Stimulated activated CD4-positive, alpha-beta T cell treated with anti-CD3 and anti-CD28 coated beads, Interleukin-12 subunit alpha, Interleukin-12 subunit beta, amount 100 ng/mL, for 48 hours (primary cell): ENCODE measurements around the gene ICAM3.
"Not testable (repeated sequence)": the region's sequence is repeated elsewhere in the genome, so short reads cannot be mapped to it uniquely, and the experiment has no call there.

ENCODE experiments used
- DNase-seq, 3 donors: peaks; one replicate each; pipeline ENCODE4 v3.0.0-alpha.2; 2020; ENCODE audit warnings: low read depth in 2 of 3, low spot score in 1 of 3

The ICAM3 gene, protein sequence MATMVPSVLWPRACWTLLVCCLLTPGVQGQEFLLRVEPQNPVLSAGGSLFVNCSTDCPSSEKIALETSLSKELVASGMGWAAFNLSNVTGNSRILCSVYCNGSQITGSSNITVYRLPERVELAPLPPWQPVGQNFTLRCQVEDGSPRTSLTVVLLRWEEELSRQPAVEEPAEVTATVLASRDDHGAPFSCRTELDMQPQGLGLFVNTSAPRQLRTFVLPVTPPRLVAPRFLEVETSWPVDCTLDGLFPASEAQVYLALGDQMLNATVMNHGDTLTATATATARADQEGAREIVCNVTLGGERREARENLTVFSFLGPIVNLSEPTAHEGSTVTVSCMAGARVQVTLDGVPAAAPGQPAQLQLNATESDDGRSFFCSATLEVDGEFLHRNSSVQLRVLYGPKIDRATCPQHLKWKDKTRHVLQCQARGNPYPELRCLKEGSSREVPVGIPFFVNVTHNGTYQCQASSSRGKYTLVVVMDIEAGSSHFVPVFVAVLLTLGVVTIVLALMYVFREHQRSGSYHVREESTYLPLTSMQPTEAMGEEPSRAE

DNA sequence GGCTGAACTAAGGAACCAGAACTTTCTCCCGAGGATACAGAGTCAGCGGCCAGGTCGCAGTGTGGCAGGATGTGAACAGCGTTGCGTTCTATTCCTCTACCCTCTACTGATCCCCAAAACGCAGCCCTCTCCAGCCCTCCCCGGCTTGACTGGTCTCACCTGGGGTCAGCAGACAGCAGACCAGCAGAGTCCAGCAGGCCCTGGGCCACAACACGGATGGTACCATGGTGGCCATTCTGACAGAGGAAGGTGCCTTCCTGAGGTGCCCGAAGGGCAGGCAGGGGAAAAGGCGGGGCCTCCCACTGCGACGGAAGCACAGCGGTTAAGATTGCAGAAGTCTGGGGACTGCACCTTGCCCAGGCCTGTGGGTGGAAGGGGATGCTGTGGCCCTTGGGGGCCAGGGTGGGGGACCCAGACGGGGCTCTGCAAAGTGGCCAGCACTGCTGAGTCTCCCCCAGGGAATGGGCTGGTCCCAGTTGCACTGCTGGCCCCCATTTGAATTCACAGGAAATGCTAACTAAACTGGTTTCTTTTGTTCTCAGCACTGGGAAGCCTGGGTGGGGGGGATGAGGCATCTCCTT lies at the start of gene ICAM3:
Gene ICAM3 (minus strand): TSS at position 245 of the 581 bp plus-strand sequence. CDS start 10 bp downstream, at position 235.
- DNase-seq = peak; percentile 48 to 65 (median 60)

DNA sequence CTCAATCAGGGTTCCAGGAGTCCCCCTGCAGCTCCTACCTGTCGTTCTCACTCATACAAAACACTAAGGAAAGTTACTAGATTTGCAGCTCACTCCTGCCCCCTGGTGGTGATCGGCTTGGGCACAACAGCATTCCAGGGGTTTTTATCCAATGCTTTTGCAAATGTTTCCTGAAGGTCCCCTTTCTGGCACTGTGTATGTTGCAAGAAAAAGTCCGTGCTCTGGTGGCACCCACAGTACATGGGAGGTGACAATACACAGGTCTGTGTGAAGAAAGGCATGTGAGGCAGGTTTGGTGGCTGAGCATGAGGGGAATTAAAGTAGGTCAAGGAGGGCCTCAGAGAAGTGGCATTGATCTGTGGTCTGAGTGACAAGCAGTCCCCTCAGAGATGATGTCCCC lies 49.5 kb upstream of the ICAM3 start:
- peak; percentile 65 to 83 (median 74) for DNase-seq

DNA sequence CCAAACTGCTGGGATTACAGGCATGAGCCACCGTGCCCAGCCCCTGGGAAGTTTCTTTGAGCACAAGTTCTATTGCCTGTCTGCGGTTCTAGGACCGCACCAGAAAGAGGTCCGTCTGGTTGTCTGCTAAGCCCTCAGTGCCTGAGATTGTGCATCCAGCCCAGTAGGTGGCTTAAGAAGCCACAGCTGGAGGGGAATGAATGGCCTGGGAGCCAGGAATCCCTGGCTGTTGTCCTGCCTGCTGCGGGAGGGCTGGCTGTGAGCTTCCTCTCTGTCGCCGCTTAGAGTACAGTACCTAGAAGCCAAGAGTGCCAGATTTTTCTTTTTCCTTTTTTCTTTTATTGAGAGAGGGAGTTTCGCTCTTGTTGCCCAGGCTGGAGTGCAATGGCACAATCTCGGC lies 45.2 kb upstream of the ICAM3 start:
- DNase-seq = no peak

DNA sequence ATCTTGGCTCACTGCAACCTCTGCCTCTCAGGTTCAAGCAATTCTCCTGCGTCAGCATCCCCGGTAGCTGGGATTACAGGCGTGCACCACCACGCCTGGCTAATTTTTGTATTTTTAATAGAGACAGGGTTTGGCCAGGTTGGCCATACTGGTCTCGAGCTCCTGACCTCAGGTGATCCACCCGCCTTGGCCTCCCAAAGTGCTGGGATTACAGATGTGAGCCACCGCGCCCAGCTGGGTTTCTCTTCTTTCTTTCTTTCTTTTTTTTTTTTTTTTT lies 43.7 kb upstream of the ICAM3 start:
- not testable (repeated sequence) for DNase-seq

DNA sequence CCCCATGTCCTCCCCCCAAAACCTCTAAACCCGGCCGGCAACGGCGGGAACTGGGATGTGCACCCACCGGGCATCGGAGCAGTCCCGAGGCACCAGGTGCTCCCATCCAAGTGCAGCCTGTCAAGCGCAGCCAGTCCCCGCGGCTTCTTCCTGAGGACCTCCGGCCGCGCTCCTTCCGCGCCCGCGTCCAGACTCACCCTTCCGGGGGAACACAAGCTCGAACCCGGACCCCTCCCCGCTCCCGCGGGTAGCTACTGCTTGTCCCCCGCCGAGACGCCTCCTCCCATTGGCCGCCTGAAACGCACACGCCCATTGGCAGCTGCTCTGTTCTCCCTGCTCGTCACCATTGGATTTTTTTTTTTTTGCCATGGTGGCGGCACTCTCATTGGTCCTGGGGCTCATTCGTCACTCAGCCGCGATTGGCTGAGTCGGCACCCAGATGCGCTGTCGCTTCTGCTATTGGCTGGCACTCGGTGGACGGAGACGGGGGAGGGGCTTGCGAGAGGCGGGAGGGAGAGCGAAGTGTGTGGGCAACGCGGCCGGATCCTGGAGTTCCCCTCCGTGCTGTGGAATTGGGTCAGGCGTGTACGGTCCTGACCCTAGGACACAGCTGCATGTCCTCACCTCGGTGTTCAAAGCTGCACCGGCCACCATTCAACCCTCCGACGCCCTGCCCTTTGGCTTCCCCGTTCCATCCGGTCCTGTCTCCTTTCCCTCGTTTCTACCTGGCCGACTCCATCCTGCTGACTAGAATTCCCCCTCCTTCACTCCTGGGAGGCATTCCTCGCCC lies 41.1 kb upstream of the ICAM3 start, which contains the start of gene TYK2:
Gene TYK2 (minus strand): TSS at position 260 of the 790 bp plus-strand sequence. CDS start 2,166 bp downstream, outside the sequence.
- DNase-seq = peak; percentile 94 to 99 (median 94)

DNA sequence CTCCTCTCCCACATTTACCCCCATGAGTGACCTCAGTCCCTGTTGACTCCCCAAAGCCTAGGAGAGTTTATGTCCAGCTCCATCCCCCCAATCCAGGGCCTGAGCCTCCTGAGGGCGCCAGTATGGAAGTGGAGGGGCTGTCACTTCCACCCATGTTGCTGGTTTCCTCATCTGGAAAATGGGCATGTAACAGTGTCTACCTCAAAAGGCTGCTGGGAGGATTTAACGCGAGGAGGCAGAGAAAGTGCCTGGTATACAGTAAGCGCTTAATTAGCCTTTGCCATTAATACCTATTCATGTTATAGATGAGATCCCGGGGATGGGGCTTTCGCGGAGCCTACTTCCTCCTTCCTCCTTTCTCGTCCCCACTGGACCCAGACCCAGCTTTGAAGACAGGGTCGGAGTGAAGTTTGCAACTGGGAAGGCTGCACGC lies 40.5 kb upstream of the ICAM3 start:
- no peak for DNase-seq

DNA sequence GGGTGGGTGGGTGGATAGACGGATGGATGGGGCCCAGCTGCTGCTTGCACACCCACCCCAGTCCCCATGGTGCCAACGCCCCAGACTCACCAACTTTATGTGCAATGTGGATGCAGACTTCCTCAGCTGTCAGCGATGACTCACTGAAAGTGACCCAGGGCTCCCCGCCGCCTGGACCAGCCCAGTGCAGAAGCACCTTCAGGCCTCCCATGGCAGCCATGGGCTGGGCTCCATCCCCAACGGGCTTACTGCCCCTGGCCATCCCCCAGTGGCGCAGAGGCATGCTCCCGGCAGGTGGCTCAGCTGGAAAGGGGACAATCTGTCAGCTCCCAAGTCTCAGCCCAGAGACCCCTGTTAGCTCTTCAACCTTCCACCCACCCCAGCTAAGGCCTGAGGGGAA lies 38.7 kb upstream of the ICAM3 start:
- no peak for DNase-seq

DNA sequence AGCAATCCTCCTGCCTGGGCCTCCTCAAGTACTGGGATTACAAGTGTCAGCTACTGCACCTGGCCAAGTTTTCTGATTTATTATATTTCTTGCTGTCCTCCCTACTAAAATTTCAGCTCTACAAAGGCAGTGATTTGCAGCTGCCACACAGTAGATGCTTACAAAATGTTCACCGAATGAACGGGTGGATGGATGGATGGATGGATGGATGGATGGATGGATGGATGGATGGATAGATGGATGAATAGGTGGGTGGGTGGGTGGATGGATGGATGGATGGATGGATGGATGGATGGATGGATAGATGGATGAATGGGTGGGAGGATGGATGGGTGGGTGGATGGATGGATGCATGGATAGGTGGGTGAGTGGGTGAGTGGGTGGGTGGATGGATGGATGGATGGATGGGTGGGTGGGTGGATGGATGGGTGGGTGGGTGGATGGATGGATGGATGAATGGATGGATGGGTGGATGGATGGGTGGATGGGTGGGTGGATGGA lies 37.8 kb upstream of the ICAM3 start:
- not testable (repeated sequence) for DNase-seq

DNA sequence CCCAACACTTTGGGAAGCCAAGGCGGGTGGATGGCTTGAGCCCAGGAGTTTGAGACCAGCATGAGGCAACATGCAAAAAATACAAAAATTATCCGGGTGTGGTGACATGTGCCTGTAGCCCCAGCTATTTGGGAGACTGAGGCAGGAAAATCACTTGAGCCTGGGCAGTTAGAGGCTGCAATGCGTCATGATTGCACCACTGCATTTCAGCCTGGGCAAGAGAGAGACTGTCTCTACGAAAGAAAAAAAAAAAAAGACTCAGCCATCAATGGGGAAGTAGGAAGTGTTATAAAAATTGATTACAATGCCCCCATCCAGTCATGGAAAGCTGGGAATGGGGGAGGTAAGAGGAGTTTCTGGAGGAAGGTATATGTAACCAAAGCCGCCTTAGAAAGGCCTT lies 35.5 kb upstream of the ICAM3 start:
- DNase-seq = no peak

DNA sequence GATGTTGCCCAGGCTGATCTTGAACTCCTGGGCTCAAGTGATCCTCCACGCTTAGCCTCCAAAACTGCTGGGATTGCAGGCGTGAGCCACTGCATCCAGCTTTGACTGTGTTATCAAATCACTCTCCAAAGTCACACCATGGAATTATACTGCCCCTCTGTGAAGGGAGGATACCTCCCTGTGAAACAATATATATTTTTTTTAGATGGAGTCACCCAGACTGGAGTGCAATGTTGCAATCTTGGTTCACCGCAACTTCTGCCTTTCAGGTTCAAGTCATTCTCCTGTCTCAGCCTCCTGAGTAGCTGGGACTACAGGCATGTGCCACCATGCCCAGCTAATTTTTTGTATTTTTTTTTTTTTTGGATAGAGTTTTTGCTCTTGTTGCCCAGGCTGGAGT lies 33.3 kb upstream of the ICAM3 start:
- DNase-seq = no peak

DNA sequence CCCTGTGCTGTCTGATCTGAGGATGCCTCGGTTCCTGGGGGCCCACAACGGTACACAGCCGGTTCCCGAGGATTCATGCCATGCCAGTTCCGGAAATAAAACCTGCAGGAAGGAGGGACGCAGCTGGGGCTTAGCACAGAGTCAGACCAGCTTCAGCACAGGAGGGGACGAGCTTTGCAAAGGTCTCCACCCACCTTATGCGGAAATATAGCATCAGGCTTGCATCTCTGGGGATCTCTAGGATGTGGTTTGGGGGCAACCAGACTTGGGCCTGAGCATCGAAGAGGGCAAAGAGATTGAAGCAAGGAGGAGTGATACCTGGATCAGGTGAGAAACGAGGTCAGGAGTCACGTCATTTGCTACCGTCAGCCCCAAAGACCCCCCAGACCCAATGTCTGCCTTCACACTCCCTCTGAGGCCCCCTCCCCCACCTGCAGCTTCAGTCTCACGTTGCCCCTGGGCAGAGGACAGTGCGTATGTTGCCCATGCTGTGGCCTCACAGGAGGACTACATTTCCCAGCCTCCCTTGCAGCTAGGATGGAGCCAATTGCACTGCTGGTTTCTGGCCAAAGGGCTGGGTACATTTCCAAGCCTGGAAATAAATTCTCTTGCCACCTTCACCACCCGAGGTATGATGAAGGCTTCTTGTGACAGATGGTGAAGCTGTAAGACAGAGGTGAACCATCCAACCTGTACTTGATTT lies 28.8 kb upstream of the ICAM3 start:
- no peak for DNase-seq

DNA sequence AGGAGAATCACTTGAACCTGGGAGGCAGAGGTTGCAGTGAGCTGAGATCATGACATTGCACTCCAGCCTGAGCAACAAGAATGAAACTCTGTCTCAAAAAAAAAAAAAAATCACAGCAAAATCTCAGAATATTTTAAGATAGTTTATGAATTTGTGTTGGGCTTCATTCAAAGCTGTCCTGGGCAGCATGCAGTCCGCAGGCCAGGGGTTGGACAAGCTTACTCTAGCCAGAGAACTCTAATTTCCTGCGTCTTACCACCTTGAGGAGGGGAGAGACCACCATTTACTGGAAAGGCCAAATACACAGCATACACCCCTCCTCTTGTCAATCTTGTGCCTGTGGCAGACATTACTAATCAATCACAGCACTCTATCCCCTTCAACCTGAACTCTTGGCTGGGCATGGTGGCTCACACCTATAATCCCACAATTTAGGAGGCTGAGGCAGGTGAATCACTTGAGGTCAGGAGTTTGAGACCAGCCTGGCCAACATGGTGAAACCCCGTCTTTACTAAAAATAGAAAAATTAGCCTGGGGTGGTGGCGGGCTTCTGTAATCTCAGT lies 27.6 kb upstream of the ICAM3 start:
- not testable (repeated sequence) for DNase-seq

DNA sequence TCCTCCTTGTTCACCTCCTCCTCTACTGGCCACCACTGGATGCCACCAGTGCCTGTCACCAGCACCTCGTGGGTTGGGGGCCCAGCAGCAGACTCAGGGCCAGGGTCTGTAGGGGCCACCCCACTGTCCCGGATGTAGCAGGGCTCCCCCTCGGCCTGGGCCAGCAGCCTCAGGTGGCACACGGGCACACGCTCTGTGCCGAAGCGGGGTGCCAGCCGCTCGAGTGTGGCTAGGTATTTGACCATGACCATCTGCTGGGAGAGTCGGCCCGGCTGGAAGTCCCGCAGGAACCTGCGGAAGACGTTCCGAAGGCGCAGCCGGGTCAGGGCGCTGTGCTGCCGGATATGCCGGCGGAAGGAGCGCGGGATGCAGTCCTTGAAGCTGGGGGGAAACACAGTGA lies 26.1 kb upstream of the ICAM3 start:
- no peak for DNase-seq

DNA sequence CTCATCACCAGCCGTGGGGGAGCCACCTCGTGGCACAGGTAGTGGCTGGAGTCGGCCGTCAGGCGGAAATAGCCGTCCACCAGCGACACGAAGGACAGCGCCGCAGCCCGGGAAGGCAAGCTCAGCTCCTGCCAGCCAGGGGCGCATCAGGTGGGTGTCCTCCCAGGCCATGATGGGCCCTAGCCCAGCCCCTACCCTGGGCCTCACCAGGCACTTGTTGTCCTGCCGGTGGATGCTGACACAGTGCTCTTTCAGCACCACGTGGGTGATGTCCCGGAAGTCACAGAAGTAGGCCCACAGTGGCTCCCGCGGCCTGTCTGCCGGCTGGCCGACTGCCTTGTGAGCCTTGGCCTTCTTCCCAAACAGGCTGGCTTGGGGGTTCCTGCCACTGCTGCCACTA lies 25.2 kb upstream of the ICAM3 start:
- DNase-seq = no peak

DNA sequence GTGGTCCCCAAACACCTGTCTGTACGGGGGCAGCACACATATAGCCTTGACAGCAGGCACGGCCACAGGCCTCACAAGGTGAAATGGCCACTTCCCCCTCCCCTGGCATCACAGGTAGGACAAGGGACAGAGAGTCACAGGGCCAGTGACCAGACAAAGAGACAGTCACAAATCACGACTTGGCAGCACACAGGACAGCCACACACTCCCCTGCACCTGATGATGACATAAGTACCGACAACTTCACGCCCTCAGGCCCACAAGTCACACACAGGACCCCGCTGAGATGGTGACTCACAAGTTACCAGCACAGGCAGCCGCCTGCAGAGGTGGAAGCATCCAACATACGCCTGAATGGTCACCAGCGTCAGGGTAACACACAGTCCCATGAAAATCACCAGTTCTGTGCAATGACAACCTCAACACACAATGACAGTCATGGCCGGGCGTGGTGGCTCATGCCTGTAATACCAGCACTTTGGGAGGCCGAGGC lies 24.4 kb upstream of the ICAM3 start:
- no peak for DNase-seq

DNA sequence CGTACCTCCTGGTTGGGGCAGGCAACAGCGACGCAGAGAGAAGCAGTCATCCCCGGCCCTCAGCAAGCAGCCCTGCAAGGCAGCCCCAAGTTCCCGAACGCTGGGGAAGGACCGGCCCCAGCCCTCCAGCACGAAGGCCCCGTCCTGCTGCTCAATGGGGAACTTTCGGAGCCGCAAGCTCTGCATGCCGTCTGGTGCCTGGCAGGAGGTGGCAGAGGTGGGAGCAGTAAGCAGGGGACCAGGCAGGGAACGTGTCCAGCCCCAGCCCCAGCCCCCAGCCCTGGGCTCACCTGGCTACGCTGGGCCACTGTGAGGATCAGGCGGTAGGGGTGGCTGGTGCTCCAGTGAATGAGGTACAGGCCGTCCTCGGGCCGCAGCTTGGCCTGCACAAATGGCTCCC lies 22.8 kb upstream of the ICAM3 start:
- no peak for DNase-seq

DNA sequence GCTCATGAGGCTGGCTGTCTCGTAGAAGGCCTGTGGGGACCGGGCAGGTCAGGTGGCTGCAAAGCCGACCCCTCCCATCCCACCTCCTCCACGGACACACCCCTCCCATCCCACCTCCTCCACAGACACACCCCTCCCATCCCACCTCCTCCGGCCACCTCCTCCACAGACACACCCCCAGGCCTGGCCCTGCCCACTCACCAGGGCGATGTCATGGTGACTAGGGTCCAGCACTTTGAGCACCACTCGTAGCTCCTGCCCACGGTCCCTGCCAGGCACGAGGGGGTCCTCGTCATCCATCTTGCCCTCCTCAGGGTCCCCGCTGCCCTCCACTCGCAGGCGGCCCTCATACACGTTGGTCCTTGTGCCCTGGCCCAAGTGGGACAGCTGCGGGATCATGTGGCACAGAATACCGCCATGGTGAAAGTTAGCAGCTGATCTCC lies 22.2 kb upstream of the ICAM3 start:
- DNase-seq = no peak

DNA sequence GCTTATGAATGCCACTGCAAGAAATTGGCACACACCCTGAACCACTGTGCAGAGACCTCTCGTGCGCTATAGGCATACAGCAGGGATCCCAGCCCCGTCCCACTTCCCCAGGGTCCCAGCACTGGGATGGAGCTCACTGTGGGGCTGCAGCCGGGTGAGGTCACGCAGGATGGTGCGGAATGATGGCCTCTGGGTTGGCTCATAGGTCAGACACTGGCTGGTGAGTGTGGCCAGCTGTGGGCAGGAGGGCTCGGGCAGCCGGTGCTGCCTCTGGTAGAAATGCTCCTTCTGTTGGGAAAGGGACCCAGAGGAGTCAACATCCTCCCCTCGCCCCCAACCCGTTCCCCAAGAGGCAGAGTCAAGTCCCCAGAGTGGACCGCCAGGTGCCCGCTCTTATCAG lies 17.0 kb upstream of the ICAM3 start:
- DNase-seq = no peak

DNA sequence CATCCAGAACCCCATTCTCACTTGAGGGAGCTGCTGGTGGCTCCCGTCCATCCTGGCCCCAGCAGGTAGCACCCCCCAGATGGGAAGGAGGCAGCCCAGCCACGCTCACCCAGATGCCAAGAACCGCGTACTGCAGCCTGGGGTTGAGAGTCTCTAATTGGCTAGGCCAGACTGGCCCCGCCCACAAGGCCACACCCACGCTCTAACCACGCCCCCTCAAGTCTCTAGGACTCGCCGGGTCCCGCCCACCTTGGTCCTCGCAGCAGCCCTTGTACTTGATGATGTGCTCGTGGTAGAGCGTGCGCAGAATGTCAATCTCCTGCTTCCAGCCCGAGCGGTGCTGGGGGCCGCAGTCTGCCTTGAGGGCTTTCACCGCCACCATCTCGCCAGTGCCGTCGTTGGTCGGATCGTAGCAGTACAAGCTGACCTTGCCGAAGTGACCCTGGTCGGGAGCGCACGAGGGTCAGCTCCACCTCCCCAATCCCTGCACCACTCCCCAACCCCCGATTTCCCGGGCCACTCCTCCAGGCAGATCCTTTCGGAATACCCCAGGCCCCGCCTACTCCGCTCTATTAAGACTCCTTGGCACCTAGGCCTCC lies 14.5 kb upstream of the ICAM3 start:
- DNase-seq = peak; percentile 44 to 49 (median 46)
